NOMO-1 treated with DMSO at 0.1 percent for 48 hours (cell line): ENCODE measurements around the gene GSC.
"Not testable (repeated sequence)": the region's sequence is repeated elsewhere in the genome, so short reads cannot be mapped to it uniquely, and the experiment has no call there.

Source experiments
- DNase-seq: peaks from one replicate; lab custom pipeline; 2025; ENCODE audit not compliant: unreplicated experiment; lab: John Stamatoyannopoulos, UW

Gene GSC

DNA sequence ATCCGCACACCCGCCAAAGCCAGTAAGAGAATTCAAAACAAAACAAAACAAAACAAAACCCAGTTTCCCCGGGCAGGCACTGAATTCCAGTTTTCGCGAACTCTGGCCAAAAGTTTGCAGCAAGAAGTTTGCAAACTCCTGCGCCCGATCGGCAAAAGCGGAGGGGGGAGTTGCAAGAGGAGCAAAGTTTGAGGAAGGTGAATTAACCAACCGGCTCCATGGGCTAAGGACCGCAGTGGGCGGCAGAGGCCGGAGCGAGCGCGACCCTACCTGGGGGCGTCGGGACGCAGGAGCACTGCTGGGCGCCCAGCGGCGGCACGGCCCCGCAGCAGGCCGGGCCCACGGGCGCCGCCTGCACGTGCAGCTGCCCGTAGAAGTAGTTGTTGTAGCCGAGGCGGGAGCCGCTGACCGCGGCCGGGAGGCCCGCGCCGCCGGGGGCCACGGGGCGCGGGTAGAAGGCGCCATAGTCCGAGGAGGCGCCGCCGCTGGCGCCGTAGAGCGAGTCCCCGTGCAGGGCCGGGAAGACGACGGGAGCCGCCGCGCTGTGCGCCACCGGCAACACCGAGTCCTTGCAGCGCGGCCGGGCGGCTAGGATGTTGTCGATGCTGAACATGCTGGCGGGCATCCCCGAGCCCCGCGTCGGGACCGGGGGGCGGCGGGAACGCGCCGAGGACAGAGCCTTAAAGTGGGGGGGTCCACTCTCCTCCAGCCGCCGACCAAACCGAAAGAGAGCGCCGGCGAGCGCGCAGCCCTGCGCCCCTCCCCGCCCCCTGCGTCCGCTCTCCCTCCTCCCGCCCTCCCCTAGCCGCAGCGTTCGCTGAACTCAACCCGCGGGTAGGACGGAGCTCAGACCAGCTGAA lies at the start of gene GSC:
Gene GSC, minus strand, starts transcription at position 723 of the 860 bp plus-strand sequence. Its CDS starts 98 bp downstream, at position 625.
- peak; percentile 15 for DNase-seq

DNA sequence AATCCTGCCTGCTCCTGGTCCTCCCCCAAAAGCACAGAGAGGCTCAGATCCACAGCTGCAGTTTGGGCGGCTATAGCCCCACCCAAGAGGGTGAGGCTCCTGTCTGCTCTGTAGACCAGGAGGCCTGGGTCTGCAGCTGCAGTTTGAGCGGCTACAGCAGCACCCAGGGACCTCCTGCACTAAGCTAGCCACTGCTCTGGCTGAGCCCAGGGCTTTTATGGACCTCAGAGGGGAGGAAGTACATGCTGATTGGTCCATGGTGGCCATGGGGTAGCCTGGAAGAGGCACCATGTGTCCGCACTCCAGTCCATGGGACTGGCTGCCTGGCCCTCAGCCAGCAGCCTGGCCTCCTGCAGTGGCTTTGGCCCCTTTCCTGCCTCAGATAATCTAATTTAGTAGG lies 49.6 kb upstream of the GSC start:
- DNase-seq, result no peak

DNA sequence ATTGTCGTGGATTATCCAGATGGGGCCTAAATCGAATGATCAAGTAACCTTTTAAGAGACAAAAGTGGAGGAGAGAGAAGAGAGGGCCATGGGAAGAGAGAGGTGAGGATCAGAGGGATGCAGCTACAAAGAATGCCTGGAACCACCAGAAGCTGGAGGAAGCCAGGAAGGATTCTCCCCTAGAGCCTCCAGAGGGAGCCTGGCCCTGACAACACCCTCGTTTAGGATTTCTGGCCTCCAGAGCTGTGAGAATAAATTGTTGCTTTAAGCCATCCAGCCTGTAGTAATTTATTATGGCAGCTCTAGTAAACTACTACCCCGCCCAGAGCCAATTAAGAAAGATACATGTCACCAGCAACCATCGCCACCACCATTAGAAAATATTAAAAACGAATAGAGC lies 46.2 kb upstream of the GSC start:
- DNase-seq, result no peak

DNA sequence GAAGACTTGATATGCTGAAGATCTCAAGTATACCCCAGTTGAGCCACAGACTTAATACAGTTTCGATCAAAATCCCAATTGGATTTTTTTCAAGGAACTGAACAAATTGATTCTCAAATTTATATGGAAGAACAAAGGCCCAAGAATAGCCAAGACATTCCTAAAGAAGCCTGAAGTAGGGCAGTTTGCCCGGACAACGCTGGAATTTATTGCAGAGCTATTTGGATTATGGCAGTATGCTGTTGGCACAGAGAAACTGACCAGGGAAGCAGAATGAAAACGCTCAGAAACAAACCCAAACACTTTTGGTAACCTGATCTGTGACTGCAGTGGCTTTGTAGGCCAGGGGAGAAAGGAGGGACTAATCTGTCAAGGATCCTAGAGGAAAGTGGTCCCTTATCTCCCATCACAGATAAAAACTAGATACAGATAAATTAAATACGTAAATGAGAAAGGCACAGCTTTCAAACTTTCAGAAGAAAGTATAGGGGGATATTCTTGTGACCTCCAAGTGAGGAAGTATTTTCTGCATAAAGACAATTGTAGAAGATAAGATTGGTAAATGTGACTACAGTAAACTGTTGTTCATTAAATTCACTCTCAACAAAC lies 35.9 kb upstream of the GSC start:
- DNase-seq, result no peak

DNA sequence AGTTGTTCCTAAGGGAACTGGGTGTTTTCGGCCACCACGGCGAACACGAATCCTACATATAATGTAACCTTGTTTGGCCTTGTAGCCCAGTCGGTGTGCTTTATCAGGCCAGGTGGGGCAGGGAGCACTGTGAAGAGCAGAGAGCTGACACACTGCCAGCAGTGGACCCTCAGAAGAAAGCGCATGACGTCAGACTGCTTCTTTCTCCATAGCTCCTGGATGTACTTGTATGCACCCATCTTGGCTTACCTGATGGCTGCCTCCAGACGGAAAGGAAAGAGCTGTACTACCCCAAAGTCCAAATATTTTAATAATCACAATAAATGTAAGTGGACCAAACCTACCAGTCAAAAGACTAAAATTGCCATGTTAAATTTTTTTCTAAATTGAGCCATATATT lies 31.3 kb upstream of the GSC start:
- DNase-seq, result no peak

- DNase-seq, result not testable (repeated sequence)
Measured at GRCh38 chr14:94800764-94801163, 30.9 kb upstream of the GSC start.

- DNase-seq, result no peak
Measured at GRCh38 chr14:94797887-94798286, 28.0 kb upstream of the GSC start.

DNA sequence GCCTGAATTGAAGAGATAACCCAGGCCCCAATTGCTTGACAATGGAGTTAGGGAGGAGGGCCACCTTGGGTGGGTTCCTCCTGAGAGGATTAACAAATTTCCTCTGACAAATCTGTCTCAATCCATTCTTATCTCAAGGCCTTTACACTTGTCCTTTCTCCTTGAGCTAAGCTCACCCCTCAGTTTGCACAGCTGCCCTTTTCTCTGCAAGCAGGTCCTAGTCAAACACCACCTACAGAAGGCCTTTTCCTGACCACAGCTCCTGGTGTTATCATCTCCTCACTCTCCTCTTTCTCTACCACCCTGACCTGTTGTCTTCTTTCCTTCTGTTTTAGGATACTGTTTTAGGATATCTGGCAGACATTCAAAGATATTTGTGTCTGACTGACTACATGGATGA lies 26.4 kb upstream of the GSC start:
- no peak for DNase-seq

DNA sequence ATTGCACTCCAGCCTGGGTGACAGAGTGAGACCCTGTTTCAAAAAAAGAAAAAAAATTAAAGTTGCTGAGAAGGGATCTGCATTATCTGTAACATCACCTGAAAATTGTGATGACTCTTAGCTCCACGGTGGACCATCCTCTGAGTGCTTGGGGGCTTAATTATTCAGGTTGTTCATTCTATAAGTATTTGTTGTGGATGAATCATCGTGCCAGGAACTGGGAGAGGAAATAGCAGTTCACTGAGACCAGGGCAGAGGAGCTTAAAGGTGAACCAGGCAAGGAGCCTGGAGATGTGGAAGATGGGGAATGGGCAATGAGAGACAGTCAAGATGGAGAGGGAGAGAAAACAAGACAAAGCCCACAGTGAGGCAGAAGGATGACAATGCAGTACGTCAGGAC lies 25.5 kb upstream of the GSC start:
- DNase-seq, result no peak

DNA sequence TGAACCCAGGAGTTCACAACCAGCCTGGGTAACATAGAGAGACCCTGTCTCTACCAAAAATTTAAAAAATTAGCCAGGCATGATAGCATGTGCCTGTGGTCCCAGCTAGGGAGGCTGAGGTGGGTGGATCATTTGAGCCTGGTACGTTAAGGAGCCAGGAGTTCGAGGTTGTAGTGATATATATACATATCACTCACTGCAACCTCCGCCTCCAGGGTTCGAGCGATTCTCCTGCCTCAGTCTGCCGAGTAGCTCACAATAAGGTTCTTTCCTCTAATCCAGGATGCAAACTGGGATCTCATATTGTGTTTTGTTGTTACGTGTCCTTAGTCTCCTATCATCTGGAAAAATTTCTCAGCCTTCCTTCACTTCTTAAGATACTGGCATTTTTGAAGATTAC lies 24.0 kb upstream of the GSC start:
- no peak for DNase-seq

DNA sequence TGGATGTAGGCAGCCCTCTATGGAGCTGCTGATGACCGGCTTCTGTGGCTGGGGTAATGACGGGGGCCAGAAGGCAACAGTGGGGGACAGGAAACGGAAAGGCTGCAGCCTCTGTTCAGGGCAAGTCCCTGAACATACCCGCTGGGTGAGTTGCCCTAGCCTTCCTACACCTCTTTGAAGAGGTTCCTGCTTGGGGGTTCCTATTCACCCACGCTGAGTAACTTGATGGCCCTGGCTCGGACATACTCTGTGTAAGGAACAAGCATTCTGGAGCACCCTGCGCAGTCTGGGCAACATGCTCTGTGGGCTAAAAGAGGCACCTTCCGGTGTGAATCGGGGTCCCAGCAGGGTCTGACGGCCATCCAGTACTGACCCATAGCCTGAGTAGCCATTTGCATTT lies 17.7 kb upstream of the GSC start:
- no peak for DNase-seq

DNA sequence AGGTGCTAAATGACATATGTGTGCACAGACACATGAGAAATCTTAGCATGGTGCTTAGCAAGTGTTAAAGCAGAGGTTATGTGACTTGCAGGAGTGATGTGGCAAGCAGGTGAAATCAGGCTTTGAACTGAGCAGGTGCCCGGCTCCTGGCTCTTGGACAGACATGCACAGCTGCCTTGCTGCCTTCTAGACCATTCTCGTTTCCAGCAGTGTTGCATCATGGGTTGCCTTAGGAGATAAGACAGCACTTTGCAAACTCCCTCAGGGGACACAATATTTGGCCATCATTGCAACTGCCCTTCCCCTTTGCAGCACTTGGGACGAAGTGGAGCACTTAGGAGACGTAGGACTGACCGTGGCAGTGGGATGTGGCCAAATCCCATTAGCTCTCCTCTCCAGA lies 17.2 kb upstream of the GSC start:
- DNase-seq, result no peak

GRCh38 chr14:94780536-94781399 lies 10.9 kb upstream of the GSC start:
- no peak for DNase-seq

DNA sequence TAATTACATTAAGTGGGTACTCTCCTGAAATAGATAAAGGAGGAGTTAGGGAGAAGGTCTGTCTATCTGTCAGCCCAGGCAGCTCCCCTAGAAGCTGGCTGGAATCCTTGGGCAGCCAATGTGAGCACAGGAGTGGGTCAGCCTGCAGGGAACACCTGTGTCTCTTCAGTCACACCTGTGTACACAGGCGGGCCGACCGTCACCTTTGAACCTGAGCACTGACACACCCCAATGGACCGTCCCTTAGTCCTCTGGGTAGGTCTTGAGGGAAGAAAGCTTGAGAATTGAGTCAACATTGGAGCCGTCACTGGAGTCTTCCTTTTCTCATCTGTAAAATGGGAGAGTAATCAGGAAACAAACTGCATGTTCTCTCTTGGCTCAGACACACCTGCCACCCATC lies 9.8 kb upstream of the GSC start:
- no peak for DNase-seq

DNA sequence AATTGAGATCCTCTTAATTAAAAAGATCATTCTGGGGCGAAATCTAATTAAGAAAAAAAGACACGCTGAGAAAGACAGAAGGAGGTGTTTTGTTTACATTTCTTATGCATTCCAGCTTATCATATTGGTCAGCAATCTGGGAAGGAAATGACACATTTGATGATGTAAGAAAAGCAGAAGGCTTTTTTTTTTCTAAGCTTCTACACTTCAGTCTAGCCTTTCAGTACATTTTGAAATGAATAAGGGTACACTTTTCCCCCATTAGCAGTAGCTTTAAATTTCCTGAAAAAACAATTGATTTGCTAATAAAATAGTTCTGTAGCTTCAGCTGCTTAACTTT lies 5.9 kb upstream of the GSC start:
- no peak for DNase-seq

DNA sequence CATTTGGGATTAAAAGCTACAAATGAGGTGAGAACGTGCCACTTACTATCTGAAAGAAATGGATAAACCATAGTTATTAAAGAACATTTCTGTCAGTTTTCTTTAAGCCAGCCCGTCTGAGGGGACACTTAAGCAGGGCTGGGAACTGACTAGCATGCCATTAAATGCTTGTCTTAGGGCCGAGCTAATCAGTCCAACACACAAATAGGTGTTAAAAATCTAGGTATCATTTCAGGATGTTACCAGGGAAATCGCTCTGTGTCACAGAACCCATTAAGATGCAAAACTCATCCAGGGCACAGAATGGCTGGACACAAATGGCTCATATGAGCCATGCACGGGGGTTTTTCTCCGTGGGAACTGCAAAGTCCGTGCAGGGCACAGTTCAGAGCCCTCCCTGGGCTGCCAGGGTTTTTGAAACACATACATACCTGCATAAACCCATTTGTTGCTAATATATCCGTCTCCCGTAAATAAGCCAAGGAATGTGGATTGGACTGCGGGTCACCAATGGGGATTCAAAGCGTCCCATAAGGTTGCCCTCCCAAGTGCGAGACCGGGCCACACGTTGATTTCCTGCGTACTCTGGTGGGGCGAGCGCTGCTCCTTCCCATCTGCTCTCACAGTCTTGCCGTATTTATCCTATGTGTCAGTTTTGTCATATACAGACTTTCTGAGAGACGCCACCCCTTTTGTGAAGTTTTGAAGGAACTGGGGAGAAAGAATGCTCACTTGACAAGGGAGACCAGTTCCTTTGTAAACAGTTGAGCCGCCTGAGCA lies 5.4 kb upstream of the GSC start:
- DNase-seq, result no peak

DNA sequence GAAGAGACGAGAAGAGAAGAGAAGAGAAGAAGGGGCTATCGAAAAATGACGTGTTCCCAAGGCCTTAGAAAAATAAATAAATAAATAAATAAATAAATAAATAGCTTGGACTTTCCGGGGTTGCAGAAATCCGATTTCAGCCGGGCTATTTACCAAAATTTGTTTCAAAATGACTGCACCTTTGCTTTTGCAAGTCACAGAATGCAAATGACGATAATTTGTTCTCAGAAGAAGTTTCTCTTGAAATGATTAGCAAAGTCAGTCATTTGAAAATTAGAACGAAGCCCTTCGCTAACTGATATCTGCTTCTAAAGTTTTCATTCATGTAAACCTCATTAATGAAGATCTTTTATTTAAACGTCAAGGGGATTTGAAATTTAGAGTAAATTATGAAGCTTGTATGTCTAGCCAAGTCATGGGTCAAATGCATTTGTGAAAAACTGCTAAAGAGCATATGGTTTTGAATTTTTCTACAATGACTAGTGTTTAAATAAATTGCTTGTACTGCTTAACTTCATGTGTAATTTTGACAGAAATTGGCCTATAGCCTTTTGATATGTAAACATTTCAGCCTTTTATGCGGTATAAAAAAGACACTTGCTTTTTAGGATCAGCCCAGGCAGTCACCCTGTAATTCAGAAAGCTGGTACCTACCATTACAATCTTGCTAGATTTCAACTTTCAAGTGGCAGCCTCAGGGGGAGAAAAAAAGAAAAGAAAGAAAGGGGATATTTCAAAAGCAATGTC lies 4.6 kb upstream of the GSC start:
- no peak for DNase-seq

GRCh38 chr14:94773655-94774343 lies 3.9 kb upstream of the GSC start:
- no peak for DNase-seq

- no peak for DNase-seq
Measured at GRCh38 chr14:94773061-94773648, 3.2 kb upstream of the GSC start.
